Raji (cell line): ENCODE data around the gene MCUR1.

Experiments
- POLR2A ChIP-seq: IDR thresholded peaks from 2 replicates; pipeline ENCODE4 v1.6.1; 2011; ENCODE audit warnings: low read depth, low read length, control low read depth; ENCODE audit not compliant: insufficient read depth

The MCUR1 gene, protein sequence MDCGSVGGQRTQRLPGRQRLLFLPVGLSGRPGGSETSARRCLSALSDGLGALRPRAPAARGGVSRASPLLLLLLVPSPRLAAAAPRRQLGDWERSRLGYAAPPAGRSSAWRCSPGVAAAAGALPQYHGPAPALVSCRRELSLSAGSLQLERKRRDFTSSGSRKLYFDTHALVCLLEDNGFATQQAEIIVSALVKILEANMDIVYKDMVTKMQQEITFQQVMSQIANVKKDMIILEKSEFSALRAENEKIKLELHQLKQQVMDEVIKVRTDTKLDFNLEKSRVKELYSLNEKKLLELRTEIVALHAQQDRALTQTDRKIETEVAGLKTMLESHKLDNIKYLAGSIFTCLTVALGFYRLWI

GRCh38 chr6:13814176-13814937 is at the start of gene MCUR1:
MCUR1 (minus strand) TSS chr6:13814557; CDS start chr6:13814429, 128 bp downstream.
- peak; percentile 80 for TF ChIP-seq POLR2A

- no peak for TF ChIP-seq POLR2A
These were observed 49.4 kb upstream of the MCUR1 start for GRCh38 chr6:13863699-13864155.

GRCh38 chr6:13859871-13860555 is 45.7 kb upstream of the MCUR1 start:
- no peak for TF ChIP-seq POLR2A

DNA sequence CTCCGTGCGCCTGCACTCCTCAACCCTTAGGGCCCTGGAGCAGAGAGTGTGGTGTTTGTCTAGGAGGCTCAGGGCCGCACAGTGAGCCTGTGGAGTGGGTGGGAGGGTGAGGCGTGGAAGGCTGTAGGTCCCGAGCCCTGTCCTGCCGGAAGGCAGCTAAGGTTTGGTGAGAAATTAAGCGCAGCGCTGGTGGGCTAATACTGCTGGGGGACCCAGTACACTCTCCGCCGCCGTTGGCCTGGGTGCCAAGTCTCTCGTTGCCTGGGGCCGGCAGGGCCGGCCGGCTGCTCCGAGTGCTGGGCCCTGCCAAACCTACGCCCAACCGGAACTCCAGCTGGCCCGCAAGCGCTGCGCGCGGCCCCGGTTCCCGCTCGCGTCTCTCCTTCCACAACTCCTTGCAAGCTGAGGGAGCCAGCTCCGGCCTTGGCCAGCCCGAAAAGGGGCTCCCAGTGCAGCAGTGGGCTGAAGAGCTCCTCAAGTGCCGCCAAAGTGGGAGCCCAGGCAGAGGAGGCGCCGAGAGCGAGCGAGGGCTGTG is 40.4 kb upstream of the MCUR1 start:
- no peak for TF ChIP-seq POLR2A

DNA sequence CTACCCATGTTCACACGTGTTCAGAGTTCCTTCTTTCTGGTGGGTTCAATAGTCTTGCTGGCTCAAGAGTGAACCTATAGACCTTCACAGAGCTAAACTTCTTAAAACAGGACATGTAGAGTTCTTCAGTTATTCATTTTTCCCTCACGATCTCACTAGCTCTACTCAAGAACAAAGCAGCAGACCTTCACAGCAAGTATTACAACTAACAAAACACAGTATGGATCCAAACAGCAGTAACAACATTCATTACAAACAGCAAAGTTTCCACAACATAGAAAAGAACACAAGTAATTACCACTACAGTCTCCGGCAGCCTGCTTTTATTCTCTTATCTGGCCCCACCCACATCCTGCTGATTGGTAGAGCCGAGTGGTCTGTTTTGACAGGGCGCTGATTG is 39.5 kb upstream of the MCUR1 start:
- TF ChIP-seq POLR2A: no peak

DNA sequence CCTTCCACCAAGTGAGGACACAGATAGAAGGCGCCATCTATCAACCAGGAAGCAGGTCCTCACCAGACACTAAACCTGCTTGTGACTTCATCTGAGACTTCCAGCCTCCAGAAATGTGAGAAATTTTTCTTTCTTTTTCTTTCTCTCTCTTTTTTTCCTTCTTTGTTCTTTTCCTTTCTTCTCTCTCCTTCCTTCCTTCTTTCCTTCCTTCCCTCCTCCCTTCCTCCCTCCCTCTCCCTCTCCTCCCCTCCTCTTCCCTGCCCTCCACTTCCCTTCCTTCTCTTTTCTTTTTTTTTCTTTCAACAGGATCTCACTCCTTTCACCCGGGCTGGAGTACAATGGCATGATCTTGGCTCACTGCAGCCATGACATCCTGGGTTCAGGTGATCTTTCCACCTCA is 37.4 kb upstream of the MCUR1 start:
- no peak for TF ChIP-seq POLR2A

- TF ChIP-seq POLR2A: no peak
These were observed 37.0 kb upstream of the MCUR1 start for GRCh38 chr6:13851330-13851729.

DNA sequence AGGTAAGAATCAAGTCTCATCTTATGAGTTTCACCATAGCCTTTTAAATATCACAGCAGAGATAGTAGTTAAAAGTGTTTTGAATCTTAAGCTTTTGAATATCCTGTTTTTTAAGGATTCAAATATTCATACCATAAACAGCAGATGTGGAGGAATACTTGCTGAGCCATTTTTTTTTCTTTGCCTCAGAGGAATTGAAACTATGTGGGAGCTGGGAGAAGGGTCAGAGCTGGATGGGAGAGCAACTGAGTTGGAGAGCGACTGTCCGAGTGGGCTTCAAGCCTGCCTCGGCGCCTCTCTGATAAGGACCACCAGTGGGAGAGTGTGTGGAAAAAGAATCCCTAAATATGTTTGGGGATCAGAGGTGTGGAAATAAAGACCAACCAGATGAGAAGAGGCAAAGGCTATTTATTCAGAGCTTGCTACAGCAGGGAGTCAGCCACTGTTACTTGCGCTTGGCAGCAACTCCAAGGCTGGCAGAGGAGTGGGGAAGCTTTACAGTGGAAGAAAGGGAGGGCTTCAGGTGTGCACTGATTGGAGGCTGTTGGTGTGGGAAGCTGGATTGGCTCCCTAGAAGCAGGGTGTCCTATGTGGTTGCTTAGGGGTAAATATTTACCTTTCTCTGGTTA is 34.3 kb upstream of the MCUR1 start:
- TF ChIP-seq POLR2A: no peak

DNA sequence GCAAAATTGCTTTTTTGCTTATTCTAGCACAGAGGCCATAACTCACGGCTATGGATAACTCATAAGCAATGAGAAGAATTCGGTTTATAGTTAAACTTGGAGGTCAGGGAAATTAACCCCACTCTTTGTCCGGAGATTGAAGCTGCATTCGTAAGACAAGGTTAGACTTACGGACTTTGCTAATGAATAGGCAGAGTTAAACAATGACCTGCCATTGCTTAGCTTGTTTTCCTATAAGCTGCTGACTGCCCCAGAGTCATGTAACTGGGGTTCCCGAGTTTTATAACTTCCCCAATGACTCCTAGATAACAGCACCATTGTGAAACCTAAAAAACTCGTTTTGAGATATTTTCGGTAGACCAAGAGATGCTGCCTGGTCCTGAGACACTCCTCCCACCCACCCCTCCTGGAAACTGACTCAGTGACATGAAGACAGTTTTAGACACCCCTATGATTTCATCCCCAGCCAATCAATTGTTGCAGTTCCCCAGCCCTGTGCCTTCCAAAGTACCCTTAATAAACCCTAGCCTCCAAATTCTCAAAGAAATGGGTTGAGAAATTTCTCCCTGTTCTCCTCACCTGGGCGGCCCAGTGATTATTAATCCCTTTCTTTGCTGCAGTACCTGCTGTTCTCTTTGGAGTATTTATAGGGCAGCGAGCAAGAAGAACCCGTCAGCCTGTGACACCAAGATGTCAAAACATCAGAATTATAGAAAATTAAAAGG is 33.1 kb upstream of the MCUR1 start:
- TF ChIP-seq POLR2A: no peak

DNA sequence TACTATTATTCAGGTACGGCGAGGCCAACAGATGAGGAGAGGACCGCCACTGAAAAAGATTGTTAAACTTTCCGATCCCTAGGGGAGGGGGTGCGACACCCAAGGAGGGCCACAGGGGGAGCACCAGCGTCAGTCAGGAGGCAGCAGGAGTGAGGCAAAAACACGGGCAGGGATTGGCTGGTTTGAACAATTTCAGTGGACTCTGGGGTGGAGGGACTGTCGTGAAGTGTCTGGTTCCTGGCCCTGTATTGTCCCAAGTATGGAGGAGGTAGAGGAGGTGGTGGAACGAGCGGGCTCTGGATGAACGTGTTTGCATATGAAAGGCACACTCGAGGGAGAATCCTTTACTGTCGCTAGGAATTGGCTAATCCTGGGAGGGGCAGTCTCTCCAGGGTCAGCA is 32.5 kb upstream of the MCUR1 start:
- no peak for TF ChIP-seq POLR2A

- TF ChIP-seq POLR2A: no peak
These were observed 27.6 kb upstream of the MCUR1 start for GRCh38 chr6:13841936-13842335.

- TF ChIP-seq POLR2A: no peak
These were observed 24.3 kb upstream of the MCUR1 start for GRCh38 chr6:13838616-13839015.

GRCh38 chr6:13836170-13836569 is 21.8 kb upstream of the MCUR1 start:
- TF ChIP-seq POLR2A: no peak

DNA sequence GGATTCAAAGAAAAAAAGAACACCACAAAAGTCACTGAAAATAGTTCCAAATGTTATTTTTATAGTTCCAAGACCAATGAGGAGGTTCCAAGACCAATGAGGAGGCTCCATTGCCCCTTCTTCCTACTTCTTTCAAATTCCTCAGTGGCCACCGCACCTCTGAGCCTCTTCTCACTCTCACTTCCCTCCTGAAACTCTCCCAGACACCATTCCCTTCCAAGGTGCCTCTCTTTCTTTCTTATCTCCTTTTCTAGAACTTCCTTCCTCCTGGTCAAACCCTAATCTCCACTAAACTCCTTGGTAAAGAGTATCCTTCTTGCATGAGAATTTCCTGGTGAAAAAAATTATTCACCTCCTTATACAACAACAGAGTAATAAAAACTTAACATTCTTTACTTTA is 20.4 kb upstream of the MCUR1 start:
- no peak for TF ChIP-seq POLR2A
